GM18508 (cell line): Measurements from ENCODE around the gene RCAN2.

Experiments used
- ATAC-seq: cut with Tn5 transposase; IDR thresholded peaks from one replicate; pipeline ENCODE4 v1.9.1; 2021; ENCODE audit warnings: moderate number of reproducible peaks; ENCODE audit not compliant: insufficient read depth, unreplicated experiment

Gene RCAN2

GRCh38 chr6:46305833-46306232 lies 185.4 kb downstream of the RCAN2 start:
- no peak for ATAC-seq

DNA sequence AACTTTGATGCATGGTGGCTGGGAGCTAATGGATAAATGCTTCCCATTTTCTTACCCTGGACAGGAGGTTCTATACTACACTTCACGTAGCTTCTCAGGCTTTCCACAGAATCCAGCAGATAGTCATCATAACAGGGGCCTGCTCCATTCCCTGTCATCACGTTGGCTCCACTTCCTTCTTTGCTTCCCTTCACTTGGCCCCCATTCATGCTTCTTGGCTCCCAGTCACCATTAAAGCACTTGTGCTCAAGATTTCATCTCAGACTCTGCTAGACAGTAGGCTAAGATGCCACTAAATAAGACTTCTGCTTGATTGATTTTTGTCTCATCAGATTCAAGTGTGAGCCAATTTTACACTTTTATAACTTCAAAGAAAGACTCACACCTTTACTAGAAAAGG lies 186.0 kb downstream of the RCAN2 start:
- ATAC-seq = no peak

DNA sequence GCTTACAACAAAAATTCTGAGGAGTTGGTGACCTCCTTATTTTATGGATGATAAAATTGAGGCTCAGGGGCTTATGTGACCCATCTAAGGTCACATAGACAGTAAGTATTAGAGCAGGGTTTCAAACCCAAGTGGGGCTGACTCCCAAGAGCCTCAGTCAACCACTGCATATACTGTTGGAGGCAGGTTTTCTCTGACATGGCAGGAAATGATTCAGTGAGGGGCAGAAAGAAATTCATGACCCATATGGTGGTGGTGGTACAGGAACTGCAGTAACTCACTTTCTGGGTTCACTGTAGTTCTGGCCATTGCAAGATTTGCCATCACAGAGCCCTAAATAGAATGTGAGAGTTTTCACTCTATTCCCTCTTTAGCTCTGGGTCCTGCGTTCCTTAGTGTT lies 188.4 kb downstream of the RCAN2 start:
- no peak for ATAC-seq

GRCh38 chr6:46302176-46302575 lies 189.1 kb downstream of the RCAN2 start:
- no peak for ATAC-seq

DNA sequence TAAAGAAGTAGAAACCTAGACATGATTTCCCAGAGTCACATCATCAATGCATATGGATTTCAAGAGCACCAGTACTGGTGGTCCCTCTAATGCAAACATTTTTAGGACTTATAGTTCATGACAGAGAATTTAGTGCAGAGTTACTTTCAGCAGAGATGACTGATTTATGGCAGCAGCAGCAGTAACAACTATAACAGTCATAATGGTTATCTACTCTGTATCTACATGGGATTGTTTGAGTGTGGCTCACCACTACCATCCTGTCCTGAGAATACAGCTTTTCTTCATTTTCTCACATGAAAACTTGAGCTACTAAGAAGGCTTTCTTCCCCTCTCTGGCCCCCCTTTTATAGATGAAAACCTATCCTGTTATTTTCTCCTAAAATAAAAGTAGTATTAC lies 192.0 kb downstream of the RCAN2 start:
- ATAC-seq = no peak

- ATAC-seq = no peak
Measured at GRCh38 chr6:46296586-46296985, 194.7 kb downstream of the RCAN2 start.

DNA sequence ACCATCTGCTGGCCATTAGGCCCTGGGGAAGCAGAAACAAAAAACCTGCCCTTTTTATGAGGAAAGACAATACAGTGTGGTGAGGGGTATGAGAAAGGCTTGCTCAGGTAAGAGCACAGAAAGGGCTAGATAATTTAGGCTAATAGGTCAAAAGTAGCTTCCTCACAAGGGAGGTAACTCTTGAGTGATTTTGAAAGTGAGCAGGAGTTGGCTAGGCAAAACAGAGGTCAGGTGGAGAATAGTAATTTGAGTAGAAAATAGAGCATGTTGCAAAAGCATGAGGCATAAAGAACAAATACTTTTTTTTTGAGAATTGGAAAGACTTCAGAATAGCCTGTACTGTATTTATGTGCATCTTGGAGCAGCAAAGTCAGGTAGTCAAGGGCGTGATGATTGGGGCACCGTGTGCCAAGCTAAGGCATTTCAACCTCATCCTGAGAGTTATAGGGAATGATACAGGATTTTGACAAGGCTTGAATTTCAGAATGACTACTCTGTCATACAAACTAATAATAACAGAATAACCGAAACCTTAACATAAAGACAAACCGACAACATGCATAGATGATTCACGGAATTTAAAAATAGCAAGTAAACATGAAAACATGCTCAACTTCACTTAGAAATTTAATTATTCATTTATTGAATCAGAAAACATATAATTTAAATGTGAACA lies 197.5 kb downstream of the RCAN2 start:
- peak; percentile 52 for ATAC-seq

- ATAC-seq = no peak
Measured at GRCh38 chr6:46291880-46292279, 199.4 kb downstream of the RCAN2 start.

- ATAC-seq = no peak
Measured at GRCh38 chr6:46291275-46291633, 200.0 kb downstream of the RCAN2 start.

DNA sequence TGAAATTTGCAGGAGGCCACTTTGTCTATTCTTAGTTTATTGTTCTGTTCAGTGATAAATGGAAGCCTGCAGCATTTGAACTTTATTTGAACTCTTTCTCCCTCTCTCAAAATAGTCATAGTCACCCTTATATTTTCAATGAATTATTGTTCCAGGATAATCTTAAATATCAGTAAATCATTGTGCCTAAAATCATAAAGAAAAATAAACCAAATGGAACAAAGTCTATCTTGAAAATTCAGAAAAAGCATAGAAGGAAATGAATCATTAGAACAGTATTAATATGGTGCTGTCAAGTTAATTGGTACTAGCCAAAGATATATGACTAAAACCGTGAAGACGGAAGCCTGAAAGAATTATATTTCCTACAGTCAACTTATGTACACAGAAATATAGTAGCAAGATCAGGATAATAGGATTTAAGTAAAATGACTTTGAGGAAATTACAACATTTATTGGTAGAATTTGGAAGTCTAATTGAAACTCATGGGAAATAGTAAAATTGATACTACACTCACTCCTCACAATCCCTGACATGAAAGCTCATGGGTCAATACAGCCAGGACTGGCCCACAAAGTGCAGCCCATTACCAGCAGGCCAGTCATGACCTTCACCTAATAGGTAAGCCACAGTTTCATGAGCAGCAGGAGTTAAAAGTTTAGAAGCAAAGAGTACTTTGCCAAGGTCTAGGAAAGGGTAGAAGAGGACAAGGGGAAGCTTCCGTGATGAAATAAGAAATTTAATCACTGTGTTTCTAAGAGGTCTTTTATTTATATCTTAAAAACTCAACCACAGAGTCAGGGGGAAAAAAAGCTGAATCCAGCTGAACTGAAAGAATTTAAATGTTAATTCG lies 200.6 kb downstream of the RCAN2 start:
- no peak for ATAC-seq

GRCh38 chr6:46289898-46290297 lies 201.4 kb downstream of the RCAN2 start:
- ATAC-seq = no peak

DNA sequence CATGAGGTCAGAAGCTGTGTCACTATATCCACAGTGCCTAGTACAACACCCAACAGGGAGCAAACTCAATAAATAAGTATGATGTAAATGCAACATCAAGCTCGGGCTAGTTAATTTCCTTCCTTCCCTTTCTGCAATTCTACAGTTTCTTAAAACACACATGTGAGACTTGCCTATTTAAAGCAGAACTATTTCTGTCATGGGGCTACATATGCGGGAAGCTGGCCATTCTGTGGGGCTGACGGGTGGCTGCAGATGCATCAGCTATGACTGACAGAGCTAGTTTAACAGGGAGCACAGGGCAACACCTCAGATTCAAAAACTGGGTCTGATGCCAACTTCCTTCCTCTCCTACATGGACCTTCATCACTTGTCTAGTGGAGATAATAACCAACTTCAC lies 202.4 kb downstream of the RCAN2 start:
- no peak for ATAC-seq

DNA sequence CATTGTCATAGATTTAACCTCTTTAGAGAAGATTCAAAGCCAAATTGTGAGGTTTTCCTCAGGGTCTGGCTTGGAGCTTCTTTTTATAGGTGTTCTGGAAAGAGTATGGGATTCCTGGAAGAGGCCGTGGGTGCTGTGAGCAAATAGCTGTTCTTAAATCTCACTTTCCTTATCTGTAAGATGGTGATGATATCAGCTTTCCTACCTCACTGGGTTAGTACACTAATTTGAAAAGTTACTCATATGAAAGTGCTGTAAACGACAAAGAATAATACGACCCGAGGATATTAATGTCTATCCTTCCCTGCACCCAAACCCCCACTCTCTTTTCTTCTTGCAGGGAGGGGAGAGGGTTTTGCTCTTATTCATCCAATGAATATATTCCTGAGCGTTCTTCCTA lies 203.6 kb downstream of the RCAN2 start:
- ATAC-seq = no peak

- no peak for ATAC-seq
Measured at GRCh38 chr6:46287043-46287442, 204.2 kb downstream of the RCAN2 start.

GRCh38 chr6:46284475-46284874 lies 206.8 kb downstream of the RCAN2 start:
- ATAC-seq = no peak

DNA sequence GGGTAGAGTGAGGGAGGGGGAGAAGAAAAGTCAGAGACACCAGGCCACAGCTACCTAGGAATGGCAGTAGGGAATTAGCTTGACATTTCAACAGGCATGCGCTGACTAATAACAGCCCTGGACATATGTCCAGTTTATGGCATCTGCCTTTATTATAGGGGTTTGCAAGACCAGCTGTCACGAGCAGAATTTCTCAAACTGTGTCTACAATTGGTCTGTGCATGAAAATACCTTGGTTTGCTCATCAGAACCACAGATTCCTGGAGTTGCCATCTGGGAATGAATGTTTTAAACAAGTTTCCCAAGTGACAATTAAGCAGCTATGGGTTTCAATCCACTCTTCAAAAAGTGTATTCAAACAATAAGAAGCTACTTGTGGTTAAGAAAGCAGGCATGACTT lies 210.1 kb downstream of the RCAN2 start:
- ATAC-seq = no peak

GRCh38 chr6:46279874-46280273 lies 211.4 kb downstream of the RCAN2 start:
- ATAC-seq = no peak

DNA sequence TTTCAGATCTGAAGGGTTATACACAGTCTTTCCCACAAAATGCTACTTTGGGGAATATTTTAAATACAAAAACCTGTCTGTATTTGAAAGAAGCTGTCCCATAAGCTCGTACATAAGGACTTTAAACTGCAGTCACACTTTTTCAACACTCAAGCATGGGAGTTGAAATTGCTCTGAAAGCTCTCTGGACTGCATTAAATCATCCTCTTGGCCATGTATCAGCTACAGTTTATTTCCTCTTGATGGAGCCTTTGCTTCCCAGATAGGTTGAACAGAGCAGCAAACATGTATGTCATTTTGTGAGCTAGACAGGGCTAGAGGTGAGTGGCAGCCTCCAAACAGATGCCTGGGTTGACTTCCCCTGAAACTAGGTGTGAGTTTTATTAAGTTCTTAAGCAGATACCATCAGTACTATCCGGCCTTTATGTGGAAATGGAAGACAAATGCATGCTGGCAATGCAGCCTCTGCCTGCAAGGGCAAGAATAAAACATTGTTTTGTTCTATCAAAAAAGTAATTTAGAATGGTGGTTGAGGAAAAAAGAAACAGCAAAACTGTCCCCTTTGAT lies 214.6 kb downstream of the RCAN2 start:
- no peak for ATAC-seq

- ATAC-seq = no peak
Measured at GRCh38 chr6:46274502-46274901, 216.7 kb downstream of the RCAN2 start.

DNA sequence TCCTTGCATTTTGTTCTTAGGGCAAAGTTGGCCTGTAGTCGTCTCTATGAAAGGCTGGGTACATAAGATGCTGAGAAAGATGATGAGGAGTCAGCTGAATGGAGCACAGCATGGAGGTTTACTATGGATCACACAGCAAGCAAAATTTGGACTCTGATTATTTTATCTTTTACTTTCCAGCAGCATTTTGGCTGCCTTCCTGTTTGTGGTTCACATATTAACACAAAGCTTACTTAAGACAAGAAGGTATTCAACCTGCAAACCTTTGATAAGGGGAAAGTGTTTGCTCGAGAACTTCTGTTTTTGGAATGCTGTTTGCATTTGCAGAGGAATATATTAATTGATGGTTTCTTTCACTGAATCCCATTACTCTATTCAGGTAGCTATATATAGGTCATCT lies 217.3 kb downstream of the RCAN2 start:
- no peak for ATAC-seq

- ATAC-seq = no peak
Measured at GRCh38 chr6:46271728-46272127, 219.5 kb downstream of the RCAN2 start.

DNA sequence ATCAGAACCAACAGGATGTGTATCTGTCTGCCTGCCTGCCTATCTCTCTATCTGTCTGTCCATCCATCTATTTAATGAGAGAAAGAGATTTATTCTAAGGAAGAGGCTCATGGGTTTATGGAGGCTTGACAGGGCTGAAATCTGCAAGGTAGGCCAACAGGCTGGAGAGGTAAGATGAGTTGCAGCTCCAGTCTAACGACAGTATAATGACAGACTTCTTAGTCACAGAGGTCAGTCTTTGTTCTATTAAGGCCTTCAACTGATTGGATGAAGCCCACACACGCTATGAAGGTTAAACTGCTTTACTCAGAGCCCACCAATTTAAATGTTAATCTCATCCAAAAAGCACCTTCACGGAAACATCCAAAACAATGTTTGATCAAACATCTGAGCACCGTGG lies 220.1 kb downstream of the RCAN2 start:
- no peak for ATAC-seq
